ENCODE measurements around the gene RASGRF1. TPM values are rescaled to one million over a fixed set of nuclear protein-coding genes. Genes with fewer than 3 reads are reported as not detected.

Gene RASGRF1
- total and polyA plus RNA-seq, 5 donors, result 0.05 to 0.12 TPM; not detected in 3

GRCh38 chr15:79065361-79065705 is 25.2 kb downstream of the RASGRF1 start:
- 70% methylated on average over 5 of the region's 5 CpGs for WGBS
- H3K9me3 ChIP-seq (ENCODE audit: control insufficient read depth, low read length), result no peaks in the 10 kb centered on the region
- intact Hi-C loops (cut with DNase I), result no loop called here
- ATAC-seq (no peak), DNase-seq (no peak)
- H3K27me3 ChIP-seq (ENCODE audit: control insufficient read depth, insufficient read depth), result no peaks in the 10 kb centered on the region
- H3K4me1 ChIP-seq (ENCODE audit: control insufficient read depth, insufficient read depth, low read length), result no peaks in the 10 kb centered on the region
- H3K27ac ChIP-seq (ENCODE audit: low read length), result no peak overlapping the region
- no peak overlapping the region for H3K4me3 ChIP-seq (ENCODE audit: low read length)

- 84% methylated on average over 6 of the region's 6 CpGs for WGBS
- Histone ChIP-seq H3K27ac (ENCODE audit: low read length) (no peak overlapping the region), H3K27me3 (ENCODE audit: control insufficient read depth, insufficient read depth) (no peaks in the 10 kb centered on the region), H3K9me3 (ENCODE audit: control insufficient read depth, low read length) (no peaks in the 10 kb centered on the region), H3K4me1 (ENCODE audit: control insufficient read depth, insufficient read depth, low read length) (no peaks in the 10 kb centered on the region), H3K4me3 (ENCODE audit: low read length) (no peak overlapping the region)
- intact Hi-C loops (cut with DNase I), result no loop called here
- ATAC-seq (no peak), DNase-seq (no peak)
Observed at GRCh38 chr15:79064496-79064895, 26.1 kb downstream of the RASGRF1 start.

GRCh38 chr15:79060175-79060574 is 30.4 kb downstream of the RASGRF1 start:
- Histone ChIP-seq H3K4me1 (ENCODE audit: control insufficient read depth, insufficient read depth, low read length) (no peaks in the 10 kb centered on the region), H3K27ac (ENCODE audit: low read length) (no peak overlapping the region), H3K27me3 (ENCODE audit: control insufficient read depth, insufficient read depth) (no peaks in the 10 kb centered on the region), H3K4me3 (ENCODE audit: low read length) (no peak overlapping the region), H3K9me3 (ENCODE audit: control insufficient read depth, low read length) (no peaks in the 10 kb centered on the region)
- ATAC-seq, result no peak
- intact Hi-C loops (cut with DNase I), result no loop called here
- 69% methylated on average over 4 of the region's 4 CpGs for WGBS
- no peak for DNase-seq

- no peak overlapping the region for H3K27ac ChIP-seq (ENCODE audit: low read length)
- no peaks in the 10 kb centered on the region for H3K9me3 ChIP-seq (ENCODE audit: control insufficient read depth, low read length)
- DNase-seq, result no peak
- ATAC-seq, result no peak
- H3K4me3 ChIP-seq (ENCODE audit: low read length), result no peak overlapping the region
- no peaks in the 10 kb centered on the region for H3K4me1 ChIP-seq (ENCODE audit: control insufficient read depth, insufficient read depth, low read length)
- 26% methylated on average over 1 of the region's 1 CpG for WGBS
- intact Hi-C loops (cut with DNase I), result no loop called here
- H3K27me3 ChIP-seq (ENCODE audit: control insufficient read depth, insufficient read depth), result no peaks in the 10 kb centered on the region
Observed at GRCh38 chr15:79059081-79059572, 31.5 kb downstream of the RASGRF1 start.

- ATAC-seq, result no peak
- H3K9me3 ChIP-seq (ENCODE audit: control insufficient read depth, low read length), result no peaks in the 10 kb centered on the region
- intact Hi-C loops (cut with DNase I), result no loop called here
- no peaks in the 10 kb centered on the region for H3K4me1 ChIP-seq (ENCODE audit: control insufficient read depth, insufficient read depth, low read length)
- H3K4me3 ChIP-seq (ENCODE audit: low read length), result no peak overlapping the region
- WGBS, result 82% methylated on average over 15 of the region's 15 CpGs
- H3K27me3 ChIP-seq (ENCODE audit: control insufficient read depth, insufficient read depth), result no peaks in the 10 kb centered on the region
- H3K27ac ChIP-seq (ENCODE audit: low read length), result no peak overlapping the region
- DNase-seq, result no peak
Observed at GRCh38 chr15:79058260-79058850, 32.2 kb downstream of the RASGRF1 start.

- intact Hi-C loops (cut with DNase I), result no loop called here
- ATAC-seq (no peak), DNase-seq (no peak)
- WGBS, result 85% methylated on average over 6 of the region's 6 CpGs
- Histone ChIP-seq H3K9me3 (ENCODE audit: control insufficient read depth, low read length) (no peaks in the 10 kb centered on the region), H3K4me3 (ENCODE audit: low read length) (no peak overlapping the region), H3K27ac (ENCODE audit: low read length) (no peak overlapping the region), H3K27me3 (ENCODE audit: control insufficient read depth, insufficient read depth) (no peaks in the 10 kb centered on the region), H3K4me1 (ENCODE audit: control insufficient read depth, insufficient read depth, low read length) (peaks cover 3% of the 10 kb centered on the region)
Observed at GRCh38 chr15:79057050-79057449, 33.5 kb downstream of the RASGRF1 start.

GRCh38 chr15:79054350-79054749 is 36.2 kb downstream of the RASGRF1 start:
- ATAC-seq (no peak), DNase-seq (no peak)
- H3K4me1 ChIP-seq (ENCODE audit: control insufficient read depth, insufficient read depth, low read length), result peaks cover 3% of the 10 kb centered on the region
- H3K9me3 ChIP-seq (ENCODE audit: control insufficient read depth, low read length), result no peaks in the 10 kb centered on the region
- H3K4me3 ChIP-seq (ENCODE audit: low read length), result no peak overlapping the region
- WGBS, result 61% methylated on average over 3 of the region's 3 CpGs
- no peak overlapping the region for H3K27ac ChIP-seq (ENCODE audit: low read length)
- H3K27me3 ChIP-seq (ENCODE audit: control insufficient read depth, insufficient read depth), result no peaks in the 10 kb centered on the region
- intact Hi-C loops (cut with DNase I), result no loop called here

GRCh38 chr15:79053894-79054293 is 36.7 kb downstream of the RASGRF1 start:
- ATAC-seq, result no peak
- Histone ChIP-seq H3K27ac (ENCODE audit: low read length) (no peak overlapping the region), H3K4me1 (ENCODE audit: control insufficient read depth, insufficient read depth, low read length) (peaks cover 3% of the 10 kb centered on the region), H3K27me3 (ENCODE audit: control insufficient read depth, insufficient read depth) (no peaks in the 10 kb centered on the region), H3K9me3 (ENCODE audit: control insufficient read depth, low read length) (no peaks in the 10 kb centered on the region), H3K4me3 (ENCODE audit: low read length) (no peak overlapping the region)
- 80% methylated on average over 2 of the region's 2 CpGs for WGBS
- DNase-seq, result no peak
- intact Hi-C loops (cut with DNase I), result no loop called here

GRCh38 chr15:79051941-79052731 is 38.4 kb downstream of the RASGRF1 start:
- Histone ChIP-seq H3K27ac (ENCODE audit: low read length) (no peak overlapping the region), H3K4me1 (ENCODE audit: control insufficient read depth, insufficient read depth, low read length) (peaks cover 3% of the 10 kb centered on the region), H3K4me3 (ENCODE audit: low read length) (no peak overlapping the region), H3K27me3 (ENCODE audit: control insufficient read depth, insufficient read depth) (no peaks in the 10 kb centered on the region), H3K9me3 (ENCODE audit: control insufficient read depth, low read length) (no peaks in the 10 kb centered on the region)
- ATAC-seq, result peak in 1 of 2 donors; percentile 39
- intact Hi-C loops (cut with DNase I), result no loop called here
- no peak for DNase-seq
- WGBS, result 34% methylated on average over 3 of the region's 3 CpGs

- DNase-seq (no peak), ATAC-seq (no peak)
- no peak overlapping the region for H3K4me3 ChIP-seq (ENCODE audit: low read length)
- no peaks in the 10 kb centered on the region for H3K27me3 ChIP-seq (ENCODE audit: control insufficient read depth, insufficient read depth)
- no peak overlapping the region for H3K27ac ChIP-seq (ENCODE audit: low read length)
- H3K4me1 ChIP-seq (ENCODE audit: control insufficient read depth, insufficient read depth, low read length), result peaks cover 3% of the 10 kb centered on the region
- intact Hi-C loops (cut with DNase I), result no loop called here
- no peaks in the 10 kb centered on the region for H3K9me3 ChIP-seq (ENCODE audit: control insufficient read depth, low read length)
- WGBS, result 58% methylated on average over 6 of the region's 6 CpGs
Observed at GRCh38 chr15:79051029-79051428, 39.6 kb downstream of the RASGRF1 start.

- DNase-seq, result no peak
- 90% methylated on average over 3 of the region's 3 CpGs for WGBS
- Histone ChIP-seq H3K4me3 (ENCODE audit: low read length) (no peak overlapping the region), H3K27me3 (ENCODE audit: control insufficient read depth, insufficient read depth) (no peaks in the 10 kb centered on the region), H3K4me1 (ENCODE audit: control insufficient read depth, insufficient read depth, low read length) (peaks cover 3% of the 10 kb centered on the region), H3K9me3 (ENCODE audit: control insufficient read depth, low read length) (no peaks in the 10 kb centered on the region), H3K27ac (ENCODE audit: low read length) (no peak overlapping the region)
- ATAC-seq, result no peak
- intact Hi-C loops (cut with DNase I), result no loop called here
Observed at GRCh38 chr15:79050341-79050740, 40.2 kb downstream of the RASGRF1 start.

All from right cardiac atrium (tissue), 5 donors.